Measurements from ENCODE around the gene USHBP1. TPM values are rescaled to one million over a fixed set of nuclear protein-coding genes. Genes with fewer than 3 reads are reported as not detected.

The USHBP1 gene
- polyA plus RNA-seq, 3 donors from 2014 or later: not detected

DNA sequence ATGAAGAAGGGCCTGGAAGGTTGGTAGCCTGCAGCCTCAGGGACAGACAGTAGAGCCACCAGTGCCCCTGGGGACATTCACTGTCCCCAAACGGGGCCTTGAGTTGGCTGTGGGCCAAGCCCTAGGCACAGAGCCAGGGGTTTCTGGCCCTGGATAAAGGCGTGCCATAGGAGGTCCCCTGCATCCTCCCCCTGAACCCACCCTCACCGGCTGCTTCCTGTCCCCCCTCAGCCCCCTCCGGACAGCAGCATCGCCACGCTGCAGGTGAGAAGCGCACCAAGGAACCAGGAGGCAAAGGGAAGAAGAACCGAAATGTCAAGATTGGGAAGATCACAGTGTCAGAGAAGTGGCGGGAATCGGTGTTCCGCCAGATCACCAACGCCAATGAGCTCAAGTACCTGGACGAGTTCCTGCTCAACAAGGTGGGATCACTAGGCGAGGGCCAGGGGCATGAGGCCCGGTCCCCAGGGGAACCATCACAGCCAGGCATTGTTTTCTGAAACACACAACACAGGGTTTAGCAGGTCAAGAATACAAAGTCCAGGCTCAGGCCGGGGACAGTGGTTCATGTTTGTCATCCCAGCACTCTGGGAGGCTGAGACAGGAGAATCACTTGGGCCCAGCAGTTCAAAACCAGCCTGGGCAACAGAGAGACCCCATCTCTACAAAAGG, 64.0 kb downstream of the USHBP1 start:
- Mint-ChIP-seq H3K4me1 (peaks cover 1 to 10% of the 10 kb centered on the region in 2 donors), H3K9me3 (no peaks in the 10 kb centered on the region), H3K27me3 (ENCODE audit: low read depth in 3 of 3) (peaks cover 1 to 10% (median 3%) of the 10 kb centered on the region in 3 donors), H3K36me3 (peaks cover 27 to 58% (median 32%) of the 10 kb centered on the region in 3 donors), H3K27ac (no peak overlapping the region), H3K4me3 (no peak overlapping the region)
- DNase-seq: no peak

Other genes starting within 250 kb of the USHBP1 start
- gene CPAMD8, start 237.9 kb downstream of the USHBP1 start, polyA plus RNA-seq: 1 to 10 TPM; 1.3 to 2.1 (median 1.4) TPM
- gene HAUS8, start 189.3 kb downstream of the USHBP1 start, polyA plus RNA-seq: 1 to 10 TPM; 1.0 to 9.8 (median 4.9) TPM
- 10 to 100 TPM in 1 of 3 donors, 1 to 10 TPM in 2; 5.9 to 33.8 (median 6.0) TPM for gene MYO9B, start 189.0 kb downstream of the USHBP1 start, polyA plus RNA-seq
- 10 to 100 TPM; 35.4 to 42.0 (median 38.8) TPM for gene USE1, start 49.4 kb downstream of the USHBP1 start, polyA plus RNA-seq
- gene OCEL1, start 38.5 kb downstream of the USHBP1 start, polyA plus RNA-seq: 10 to 100 TPM; 31.4 to 51.3 (median 42.3) TPM
- gene NR2F6, start 18.8 kb downstream of the USHBP1 start, polyA plus RNA-seq: 1 to 10 TPM in 1 of 3 donors, under 1 TPM in 2; 0.67 to 1.4 (median 0.94) TPM
- gene BABAM1, start 2.7 kb upstream of the USHBP1 start, polyA plus RNA-seq: 100 to 1,000 TPM; 135 to 218 (median 141) TPM
- gene ANKLE1, start 17.2 kb upstream of the USHBP1 start, polyA plus RNA-seq: not detected
- 10 to 100 TPM in 1 of 3 donors, 1 to 10 TPM in 2; 7.5 to 10.3 (median 8.3) TPM for gene ABHD8, start 38.7 kb upstream of the USHBP1 start, polyA plus RNA-seq
- 100 to 1,000 TPM; 189 to 270 (median 197) TPM for gene MRPL34, start 41.1 kb upstream of the USHBP1 start, polyA plus RNA-seq
- 10 to 100 TPM; 30.0 to 48.6 (median 40.6) TPM for gene DDA1, start 44.8 kb upstream of the USHBP1 start, polyA plus RNA-seq
- under 1 TPM; 0.06 to 0.40 (median 0.12) TPM for gene ANO8, start 70.1 kb upstream of the USHBP1 start, polyA plus RNA-seq
- gene GTPBP3, start 72.8 kb upstream of the USHBP1 start, polyA plus RNA-seq: 1 to 10 TPM; 2.8 to 8.8 (median 3.1) TPM
- gene PLVAP, start 112.6 kb upstream of the USHBP1 start, polyA plus RNA-seq: not detected
- under 1 TPM in 1 of 3 donors, not detected in 2; 0.40 TPM for gene CCDC194, start 129.5 kb upstream of the USHBP1 start, polyA plus RNA-seq
- gene BST2, start 140.9 kb upstream of the USHBP1 start, polyA plus RNA-seq: 100 to 1,000 TPM; 326 to 394 (median 383) TPM
- 10 to 100 TPM; 35.8 to 43.6 (median 36.3) TPM for gene MVB12A, start 155.3 kb upstream of the USHBP1 start, polyA plus RNA-seq
- under 1 TPM in 1 of 3 donors, not detected in 2; 0.24 TPM for gene TMEM221, start 183.9 kb upstream of the USHBP1 start, polyA plus RNA-seq
- not detected for gene NXNL1, start 196.2 kb upstream of the USHBP1 start, polyA plus RNA-seq
- 10 to 100 TPM in 2 of 3 donors, 1 to 10 TPM in 1; 9.7 to 15.9 (median 15.3) TPM for gene SLC27A1, start 205.8 kb upstream of the USHBP1 start, polyA plus RNA-seq
- gene PGLS, start 246.9 kb upstream of the USHBP1 start, polyA plus RNA-seq: 100 to 1,000 TPM in 2 of 3 donors, 10 to 100 TPM in 1; 65.3 to 118 (median 107) TPM

Data from immature natural killer cell (primary cell).